GM18517 (cell line): ENCODE data around the gene LTBR.

ENCODE experiments used
- ATAC-seq: cut with Tn5 transposase; IDR thresholded peaks from one replicate; pipeline ENCODE4 v1.9.1; 2021; ENCODE audit warnings: mild to moderate bottlenecking, moderate library complexity; ENCODE audit not compliant: unreplicated experiment

The LTBR gene

DNA sequence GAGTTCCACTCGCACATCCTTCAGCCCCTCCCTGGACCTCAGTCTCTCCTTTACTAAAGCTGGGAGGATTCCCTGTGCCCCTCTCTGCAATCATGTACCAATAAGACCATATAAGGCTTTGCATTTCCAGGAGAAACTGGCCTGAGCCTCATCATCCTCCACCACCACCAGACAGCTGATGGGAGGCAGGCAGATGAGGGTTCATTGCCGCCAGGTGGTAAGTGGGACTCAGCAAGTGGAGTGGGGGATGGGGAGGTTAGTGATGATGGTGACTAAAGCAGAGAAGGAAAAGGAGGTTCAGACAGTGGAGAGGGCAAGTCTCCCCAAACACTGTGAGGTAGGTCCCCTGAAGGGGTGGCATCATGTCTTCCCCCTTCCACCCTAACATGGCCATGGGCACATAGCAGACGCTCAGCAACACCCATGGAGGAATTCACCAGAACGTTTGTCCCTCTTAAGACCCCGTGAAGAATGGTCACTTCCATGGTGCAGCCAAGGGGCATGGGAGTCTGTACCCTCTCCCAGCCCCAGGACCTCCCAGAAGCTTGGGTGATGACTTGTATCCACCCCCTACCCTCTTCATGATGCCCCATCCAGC, 37.6 kb upstream of the LTBR start:
- ATAC-seq: no peak

DNA sequence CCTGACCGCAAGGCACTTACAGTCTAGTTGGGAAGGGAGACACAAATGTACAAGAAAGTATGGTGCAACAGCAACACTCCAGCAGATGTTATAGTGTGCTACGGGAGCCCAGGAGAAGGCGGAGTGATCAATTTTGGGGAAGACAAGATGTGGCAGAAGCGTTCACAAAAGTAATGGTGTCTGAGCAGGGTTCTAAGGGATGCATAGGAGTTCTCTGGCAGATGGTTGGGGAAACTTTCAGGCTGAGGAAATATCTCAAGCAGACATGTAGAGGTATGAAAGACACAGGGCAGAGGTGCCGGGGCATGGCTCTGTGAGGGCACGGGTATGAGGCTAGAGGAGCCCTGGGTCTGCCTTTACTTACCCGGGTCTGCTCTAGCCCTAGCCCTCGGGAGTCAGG, 37.0 kb upstream of the LTBR start:
- no peak for ATAC-seq

DNA sequence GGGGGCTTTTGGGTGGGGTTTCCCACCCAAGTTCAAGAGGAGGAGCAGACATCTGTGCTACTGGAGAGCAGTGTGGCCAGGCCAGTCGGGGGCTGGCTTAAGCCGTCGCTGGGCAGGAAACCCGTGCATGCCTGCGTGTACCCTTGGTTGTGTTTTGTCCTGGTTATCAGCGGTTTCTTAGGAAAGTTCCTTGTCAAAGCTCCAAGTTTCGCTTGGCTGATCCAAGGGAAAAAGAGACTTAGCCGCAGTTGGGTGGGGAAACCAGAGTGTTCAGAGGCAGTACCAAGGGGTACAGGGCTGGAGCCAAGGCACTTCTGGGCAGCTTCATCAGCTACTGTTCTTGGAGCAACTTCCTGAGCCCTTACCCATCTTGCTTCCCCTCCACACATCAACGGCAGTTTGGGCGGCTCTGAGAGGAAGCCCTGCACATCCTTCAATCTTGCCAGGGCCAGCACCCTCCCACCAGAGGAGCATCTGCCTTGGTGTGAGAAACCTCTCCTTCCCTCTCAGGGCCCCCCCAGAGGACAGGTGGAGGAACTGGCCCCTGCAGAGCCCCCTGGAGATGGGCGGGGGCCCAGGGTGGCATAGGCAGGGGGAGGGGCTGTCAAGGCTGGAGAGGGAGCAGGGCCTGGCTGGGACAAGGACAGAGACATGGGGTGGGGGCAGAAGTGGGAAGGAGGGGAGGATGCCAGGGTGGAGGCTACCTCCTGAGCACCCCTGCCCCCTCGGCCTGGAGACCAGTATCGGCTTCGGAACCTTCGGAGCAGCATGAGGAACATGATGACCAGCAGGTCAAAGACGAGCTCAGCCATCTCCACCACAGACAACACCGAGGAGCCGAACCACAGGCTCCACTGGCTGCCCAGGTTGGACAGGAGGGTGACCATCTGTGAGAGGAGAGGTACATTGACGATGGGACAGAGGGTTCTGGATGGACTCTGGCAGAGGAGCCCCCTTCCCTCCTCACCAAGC, 36.3 kb upstream of the LTBR start:
- no peak for ATAC-seq

- no peak for ATAC-seq
Observed at GRCh38 chr12:6351622-6352021, 32.3 kb upstream of the LTBR start.

- ATAC-seq: no peak
Observed at GRCh38 chr12:6352193-6353173, 31.5 kb upstream of the LTBR start.

- no peak for ATAC-seq
Observed at GRCh38 chr12:6354495-6355393, 29.2 kb upstream of the LTBR start.

DNA sequence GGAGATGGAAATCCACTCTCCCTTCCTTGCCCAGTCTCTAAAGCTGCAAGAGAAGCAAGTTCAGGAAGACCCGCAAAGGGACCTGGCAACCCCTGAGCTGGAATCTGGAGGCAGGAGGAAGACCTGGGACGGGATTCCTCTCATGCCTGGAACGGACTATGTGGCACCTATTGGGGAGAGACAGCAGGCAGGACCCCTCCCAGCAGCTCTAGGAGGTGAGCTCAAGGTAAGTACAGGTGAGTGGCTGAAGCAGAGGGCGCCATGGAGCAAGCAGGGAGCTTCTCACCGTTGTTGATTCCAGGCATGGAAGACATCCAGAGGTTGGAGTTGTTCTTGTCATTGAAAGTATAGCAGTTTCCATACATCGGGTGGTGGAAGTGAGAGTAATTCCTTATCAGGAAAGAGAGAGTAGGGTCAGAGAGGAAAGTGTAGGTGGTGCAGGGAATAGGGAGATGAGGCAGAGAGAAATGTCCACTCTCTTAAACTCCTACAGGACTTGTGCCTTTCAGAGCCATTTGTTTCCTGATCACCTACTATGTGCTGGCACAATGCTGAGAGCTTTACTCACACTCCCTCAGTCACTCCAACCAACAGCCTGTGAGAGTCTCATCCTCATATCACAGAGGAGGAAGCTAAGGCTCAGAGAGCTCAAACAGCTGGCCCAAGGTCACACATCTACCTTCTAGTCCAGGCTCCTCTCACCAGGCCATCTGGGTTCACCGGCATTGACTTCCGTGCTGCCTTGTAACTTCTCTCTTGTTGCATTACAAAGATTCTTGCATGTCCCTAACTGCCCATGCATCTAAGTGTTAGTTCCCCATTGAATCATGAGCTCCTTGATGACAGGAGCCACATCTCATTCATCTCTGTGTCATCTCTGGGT, 28.2 kb upstream of the LTBR start:
- ATAC-seq: no peak

DNA sequence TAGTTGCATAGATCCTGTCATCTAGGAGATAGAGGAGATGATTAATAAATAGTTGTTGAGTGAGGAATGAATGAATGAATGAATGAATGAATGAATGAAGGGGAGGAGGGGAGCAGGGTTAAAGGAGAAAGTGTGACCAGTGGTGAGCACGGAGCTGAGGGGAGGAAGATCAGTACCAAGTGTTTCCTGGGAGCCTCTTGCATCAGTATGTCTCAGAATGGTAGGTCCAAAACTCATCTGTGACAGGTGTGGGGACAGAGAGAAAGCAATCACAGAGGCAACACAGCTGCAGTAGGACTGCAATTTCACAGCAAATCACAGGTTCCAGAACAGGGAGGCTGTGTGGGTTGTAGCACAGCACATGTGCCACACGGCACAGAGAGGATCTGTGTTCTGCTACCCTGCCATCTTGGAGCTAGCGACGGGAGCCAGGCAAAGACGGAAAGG, 27.6 kb upstream of the LTBR start:
- no peak for ATAC-seq

DNA sequence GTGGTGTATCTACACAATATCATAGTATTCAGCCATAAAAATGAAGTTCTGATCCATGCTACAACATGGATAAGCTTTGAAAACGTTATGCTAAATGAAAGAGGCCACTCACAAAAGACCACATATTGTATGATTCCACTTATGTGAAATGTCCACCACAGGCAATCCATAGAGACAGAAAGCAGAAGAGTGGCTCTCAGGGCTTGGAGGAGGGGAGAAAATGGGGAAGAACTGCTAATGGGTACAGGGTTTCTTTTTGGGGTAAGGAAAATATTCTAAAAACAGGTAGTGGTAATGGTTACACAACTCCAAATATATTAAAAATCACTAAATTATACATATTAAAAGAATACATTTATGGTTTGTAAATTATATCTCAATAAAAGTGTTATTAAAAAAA, 25.1 kb upstream of the LTBR start:
- ATAC-seq: no peak

DNA sequence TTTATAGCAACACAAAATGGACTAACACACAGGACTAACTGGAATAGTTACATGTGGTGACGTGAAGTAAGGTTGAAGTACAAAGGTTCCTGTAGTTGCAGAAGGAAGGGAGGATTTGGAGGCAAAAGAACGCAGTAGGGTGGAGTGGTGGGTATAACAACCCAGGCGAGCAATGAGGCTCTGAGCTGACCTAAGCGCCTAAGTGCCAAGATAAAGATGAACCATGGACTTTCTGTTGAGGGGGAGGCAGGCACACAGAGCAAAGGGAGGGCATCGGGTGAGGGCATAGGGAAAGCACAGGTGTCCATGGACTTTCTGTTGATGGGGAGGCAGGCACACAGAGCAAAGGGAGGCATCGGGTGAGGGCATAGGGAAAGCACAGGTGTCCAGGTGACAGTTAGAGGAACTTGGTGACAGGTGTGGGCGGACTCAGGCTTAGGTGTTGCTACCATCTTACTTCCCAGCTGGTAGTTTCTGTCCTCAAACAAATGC, 23.8 kb upstream of the LTBR start:
- no peak for ATAC-seq

DNA sequence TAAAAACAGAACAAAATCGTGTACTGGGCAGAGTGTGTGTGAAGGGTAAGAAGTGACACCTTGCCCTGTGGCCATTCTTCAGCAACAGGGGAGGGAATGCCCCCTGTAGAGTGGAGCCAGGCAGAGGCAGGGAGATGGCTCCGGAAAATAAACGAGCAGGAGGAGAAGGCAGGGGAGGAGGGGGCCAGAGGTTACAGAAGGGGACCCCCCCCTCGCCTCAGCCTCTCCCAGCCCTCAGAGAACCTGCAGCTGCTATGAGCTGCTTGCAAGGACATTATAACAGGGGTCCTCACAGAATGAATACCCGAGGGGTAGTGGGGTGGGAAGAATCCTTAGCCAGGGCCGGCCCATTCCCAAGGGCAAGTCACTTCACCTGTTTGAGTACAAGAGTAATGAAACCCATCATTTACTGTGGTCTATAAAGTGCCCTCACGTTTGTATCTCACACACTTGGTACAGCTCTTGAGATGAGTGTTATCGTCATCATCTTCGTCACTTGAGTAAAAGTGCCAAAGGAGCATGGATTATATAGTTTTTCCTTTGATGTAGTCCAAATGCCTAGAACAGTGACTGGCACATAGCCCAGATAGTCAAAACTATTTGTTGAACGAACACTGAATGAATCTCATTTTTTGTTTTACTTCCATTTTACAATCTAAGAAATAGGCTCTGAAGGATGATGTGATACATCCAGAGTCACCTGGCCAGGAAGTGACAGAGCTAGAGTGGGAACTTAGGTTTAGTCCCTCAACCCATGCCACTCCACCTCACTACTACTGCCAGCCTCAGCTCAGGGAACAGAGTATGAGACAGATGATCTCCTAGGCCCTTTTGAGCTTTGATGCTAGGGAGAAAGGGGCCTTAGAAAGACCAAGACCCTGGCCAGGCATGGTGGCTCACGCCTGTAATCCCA, 23.1 kb upstream of the LTBR start:
- ATAC-seq: no peak

DNA sequence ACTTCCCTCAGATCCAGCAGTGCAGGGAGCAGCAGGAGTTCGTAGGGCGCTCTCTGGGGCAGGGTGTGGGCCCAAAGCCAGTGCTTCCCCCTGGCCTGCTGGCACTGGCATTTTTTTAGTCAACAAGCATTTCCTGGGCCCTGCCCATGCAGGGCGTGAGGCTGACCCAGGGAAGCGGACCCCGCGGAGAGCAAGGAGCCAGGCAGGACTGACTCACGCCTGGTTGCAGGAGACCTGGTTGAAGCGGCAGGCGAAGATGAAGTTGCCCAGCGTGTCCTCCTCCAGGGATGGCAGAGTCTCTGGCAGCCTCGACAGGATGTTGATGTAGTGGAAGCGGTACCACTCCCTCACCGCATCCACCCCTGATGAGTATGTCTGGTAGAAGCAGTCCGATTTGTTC, 22.1 kb upstream of the LTBR start:
- ATAC-seq: no peak

DNA sequence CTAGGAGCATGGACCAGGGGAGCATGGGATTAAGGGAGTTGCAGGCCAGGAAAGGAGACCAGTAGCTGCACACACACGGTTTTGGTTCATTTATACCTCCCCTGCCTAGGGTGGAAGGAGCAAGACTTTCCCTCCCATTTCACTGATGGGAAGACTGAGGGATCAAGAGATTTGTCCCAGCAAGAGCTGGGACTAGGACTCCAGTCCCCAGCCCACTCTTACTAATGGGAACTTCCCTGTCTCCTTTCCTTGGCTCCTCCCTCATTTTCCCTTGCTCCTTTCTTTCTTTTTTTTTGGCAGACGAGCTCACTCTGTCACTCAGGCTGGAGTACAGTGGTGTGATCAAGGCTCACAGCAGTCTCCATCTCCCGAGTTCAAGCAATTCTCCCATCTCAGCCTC, 21.6 kb upstream of the LTBR start:
- no peak for ATAC-seq

GRCh38 chr12:6363010-6363329, 21.0 kb upstream of the LTBR start:
- ATAC-seq: no peak

- ATAC-seq: no peak
Observed at GRCh38 chr12:6363330-6364043, 20.5 kb upstream of the LTBR start.

DNA sequence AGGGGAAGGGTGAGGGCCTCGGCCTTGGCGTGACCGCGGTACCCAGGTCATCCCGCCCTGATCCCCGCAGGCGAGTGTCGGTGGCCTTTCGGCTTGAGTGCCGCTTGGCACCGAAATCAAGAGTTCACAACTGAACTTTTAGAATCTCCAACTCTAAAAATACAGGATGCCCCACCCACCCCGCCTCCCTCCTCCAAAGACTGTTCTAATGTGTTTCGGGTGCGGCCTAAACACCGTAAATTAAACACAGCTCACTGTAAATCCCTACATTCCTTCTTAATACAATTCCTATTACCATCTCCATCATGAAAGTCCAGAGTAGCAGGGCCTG, 20.0 kb upstream of the LTBR start:
- no peak for ATAC-seq

DNA sequence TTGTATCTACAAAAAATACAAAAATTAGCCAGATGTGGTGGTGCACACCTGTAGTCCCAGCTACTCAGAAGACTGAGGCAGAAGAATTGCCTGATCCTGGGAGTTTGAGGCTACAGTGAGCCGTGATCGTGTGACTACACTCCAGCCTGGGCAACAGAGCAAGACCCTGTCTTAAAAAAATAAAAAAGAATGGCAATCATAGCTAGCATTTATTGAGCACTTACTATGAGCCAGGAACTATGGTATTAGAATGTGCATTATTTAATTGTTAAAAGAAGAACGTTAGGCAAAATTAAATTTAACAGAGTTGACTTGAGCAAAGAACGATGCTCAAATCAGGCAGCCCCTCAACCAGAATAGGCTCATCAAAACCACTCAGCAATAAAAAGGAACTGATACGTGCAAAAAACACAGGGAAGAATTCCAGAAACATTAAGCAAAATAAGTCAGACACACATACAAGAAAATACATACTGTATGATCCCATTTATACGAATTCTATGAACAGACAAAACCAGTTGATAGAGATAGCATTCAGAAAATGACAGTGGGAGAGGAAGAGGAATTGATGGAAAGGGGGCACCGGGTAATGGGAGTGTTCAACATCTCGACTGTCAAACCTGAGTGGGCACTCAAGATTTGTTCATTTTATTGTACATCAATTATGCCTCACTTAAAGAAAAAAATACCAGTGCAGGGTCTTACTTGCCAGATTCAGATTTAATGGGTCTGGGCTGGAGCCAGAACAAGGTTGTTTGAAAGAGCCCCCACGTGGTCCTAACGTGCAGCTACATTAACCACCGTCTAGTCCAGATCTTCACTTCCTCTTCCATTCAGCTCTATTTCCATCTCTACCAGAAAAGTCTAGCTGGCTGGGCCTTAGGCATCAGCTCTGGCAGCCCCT, 16.6 kb upstream of the LTBR start:
- ATAC-seq: peak; percentile 72
